OCI-LY1 (cell line): ENCODE data around the gene NRK.

Experiments
- H2AFZ ChIP-seq: fragments of 200-600 bp; sonication (generic), shearing (Covaris generic); 2 replicates; pipeline ENCODE4 v1.6.0; 2014; ENCODE audit warnings: antibody characterized with exemption, mild to moderate bottlenecking, low read length
- H3F3A ChIP-seq: fragments of 200-600 bp; sonication (generic), shearing (Covaris generic); 2 replicates; pipeline ENCODE4 v1.6.0; 2014; ENCODE audit warnings: mild to moderate bottlenecking, antibody characterized with exemption, low read length, moderate library complexity; ENCODE audit not compliant: insufficient read depth
- H3K27ac ChIP-seq: fragments of 200-600 bp; sonication (generic); 2 replicates; pipeline ENCODE4 v1.5.1; 2014; ENCODE audit warnings: low read length, mixed run types, mild to moderate bottlenecking, low read depth; ENCODE audit not compliant: poor library complexity, severe bottlenecking
- H3K27me3 ChIP-seq: fragments of 200-600 bp; sonication (generic); 2 replicates; pipeline ENCODE4 v1.6.0; 2014; ENCODE audit warnings: antibody characterized with exemption, mild to moderate bottlenecking, low read length, moderate library complexity; ENCODE audit not compliant: insufficient read depth
- H3K36me3 ChIP-seq: fragments of 200-600 bp; sonication (generic); 2 replicates; pipeline ENCODE4 v1.6.1; 2014; ENCODE audit warnings: mild to moderate bottlenecking, antibody characterized with exemption, low read length, moderate library complexity, mixed read lengths; ENCODE audit not compliant: insufficient read depth
- H3K4me1 ChIP-seq: fragments of 200-600 bp; sonication (generic); 2 replicates; pipeline ENCODE4 v1.5.1; 2014; ENCODE audit warnings: mild to moderate bottlenecking, low read length, moderate library complexity; ENCODE audit not compliant: insufficient read depth, severe bottlenecking
- H3K4me2 ChIP-seq: fragments of 200-600 bp; sonication (generic), shearing (Covaris generic); 2 replicates; pipeline ENCODE4 v1.6.1; 2014; ENCODE audit warnings: low read length
- H3K4me3 ChIP-seq: fragments of 200-600 bp; sonication (generic); 2 replicates; pipeline ENCODE4 v1.5.1; 2014; ENCODE audit warnings: low read length, low read depth, mild to moderate bottlenecking, mixed read lengths; ENCODE audit not compliant: poor library complexity, severe bottlenecking
- H3K79me2 ChIP-seq: fragments of 200-600 bp; shearing (Covaris generic); 2 replicates; pipeline ENCODE4 v1.6.1; 2016; ENCODE audit warnings: mixed run types, low read length, mixed read lengths; ENCODE audit not compliant: insufficient read depth
- H3K9ac ChIP-seq: fragments of 200-600 bp; sonication (generic), shearing (Covaris generic); 2 replicates; pipeline ENCODE4 v1.6.1; 2014; ENCODE audit warnings: mild to moderate bottlenecking, low read length, mixed read lengths
- H3K9me2 ChIP-seq: fragments of 200-600 bp; sonication (generic), shearing (Covaris generic); 2 replicates; pipeline ENCODE4 v1.6.1; 2014; ENCODE audit warnings: low read depth, mild to moderate bottlenecking, low read length, mixed read lengths
- H3K9me3 ChIP-seq: fragments of 200-600 bp; shearing (Covaris generic); 2 replicates; pipeline ENCODE4 v1.6.1; 2014; ENCODE audit warnings: low read length, mixed read lengths
- H4K20me1 ChIP-seq: fragments of 200-600 bp; sonication (generic), shearing (Covaris generic); 2 replicates; pipeline ENCODE4 v1.6.0; 2016; ENCODE audit warnings: mild to moderate bottlenecking, low read length; ENCODE audit not compliant: insufficient read depth
- EZH2 ChIP-seq: fragments of 200-600 bp; sonication (generic), shearing (Covaris generic); IDR thresholded peaks from 2 replicates; pipeline ENCODE4 v1.8.0; 2017; ENCODE audit warnings: borderline replicate concordance, mixed run types, mild to moderate bottlenecking, antibody characterized with exemption, low read length, moderate library complexity, mixed read lengths
- TF ChIP-seq, protein P1 (sequence below): fragments of 200-600 bp; sonication (generic), shearing (Covaris generic); IDR thresholded peaks from 2 replicates; pipeline ENCODE4 v1.5.1; 2017; ENCODE audit warnings: mild to moderate bottlenecking, antibody characterized with exemption, low read length, moderate library complexity, mixed read lengths

NRK gene

DNA sequence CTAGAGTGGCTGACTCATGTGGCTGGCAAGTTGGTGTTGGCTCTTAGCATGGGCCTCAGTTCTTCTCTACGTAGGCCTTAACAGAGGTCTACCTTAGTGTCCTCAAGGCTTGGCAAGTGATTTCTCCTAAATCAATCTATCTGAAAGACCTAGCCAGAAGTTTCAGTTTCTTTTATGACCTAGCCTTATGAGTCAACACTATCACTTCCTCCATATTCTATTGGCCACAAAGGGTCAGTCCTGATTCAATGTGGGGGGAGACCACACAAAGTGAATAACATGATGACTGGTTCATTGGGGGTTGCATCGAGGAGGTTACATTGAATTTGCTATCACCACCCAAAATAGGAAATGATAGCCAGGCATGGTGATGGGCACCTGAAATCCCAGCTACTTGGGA lies 5.8 kb upstream of the NRK start:
- no peak overlapping the region for H2AFZ ChIP-seq

GRCh38 chrX:105820247-105820646 lies 2.1 kb upstream of the NRK start:
- Histone ChIP-seq H2AFZ (no peak overlapping the region), H3K4me1 (no peaks in the 10 kb centered on the region), H3K4me3 (no peak overlapping the region), H3K9ac (no peak overlapping the region), H3F3A (no peaks in the 10 kb centered on the region), H3K36me3 (no peaks in the 10 kb centered on the region), H3K9me3 (no peaks in the 10 kb centered on the region), H3K4me2 (no peak overlapping the region), H4K20me1 (no peaks in the 10 kb centered on the region), H3K27ac (no peak overlapping the region), H3K27me3 (no peaks in the 10 kb centered on the region), H3K9me2 (no peaks in the 10 kb centered on the region), H3K79me2 (no peaks in the 10 kb centered on the region)
- TF ChIP-seq EZH2: no peak

More for the DNA sequence above, 5.8 kb upstream of the NRK start:
- Histone ChIP-seq H3K36me3 (no peaks in the 10 kb centered on the region), H3K9me2 (no peaks in the 10 kb centered on the region), H3K27me3 (no peaks in the 10 kb centered on the region), H3F3A (no peaks in the 10 kb centered on the region), H3K4me2 (no peak overlapping the region), H3K27ac (no peak overlapping the region), H3K4me1 (no peaks in the 10 kb centered on the region), H3K4me3 (no peak overlapping the region), H3K79me2 (no peaks in the 10 kb centered on the region), H3K9ac (no peak overlapping the region), H4K20me1 (no peaks in the 10 kb centered on the region), H3K9me3 (no peaks in the 10 kb centered on the region)
- TF ChIP-seq, protein P1, sequence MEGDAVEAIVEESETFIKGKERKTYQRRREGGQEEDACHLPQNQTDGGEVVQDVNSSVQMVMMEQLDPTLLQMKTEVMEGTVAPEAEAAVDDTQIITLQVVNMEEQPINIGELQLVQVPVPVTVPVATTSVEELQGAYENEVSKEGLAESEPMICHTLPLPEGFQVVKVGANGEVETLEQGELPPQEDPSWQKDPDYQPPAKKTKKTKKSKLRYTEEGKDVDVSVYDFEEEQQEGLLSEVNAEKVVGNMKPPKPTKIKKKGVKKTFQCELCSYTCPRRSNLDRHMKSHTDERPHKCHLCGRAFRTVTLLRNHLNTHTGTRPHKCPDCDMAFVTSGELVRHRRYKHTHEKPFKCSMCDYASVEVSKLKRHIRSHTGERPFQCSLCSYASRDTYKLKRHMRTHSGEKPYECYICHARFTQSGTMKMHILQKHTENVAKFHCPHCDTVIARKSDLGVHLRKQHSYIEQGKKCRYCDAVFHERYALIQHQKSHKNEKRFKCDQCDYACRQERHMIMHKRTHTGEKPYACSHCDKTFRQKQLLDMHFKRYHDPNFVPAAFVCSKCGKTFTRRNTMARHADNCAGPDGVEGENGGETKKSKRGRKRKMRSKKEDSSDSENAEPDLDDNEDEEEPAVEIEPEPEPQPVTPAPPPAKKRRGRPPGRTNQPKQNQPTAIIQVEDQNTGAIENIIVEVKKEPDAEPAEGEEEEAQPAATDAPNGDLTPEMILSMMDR: no peak
- no peak for TF ChIP-seq EZH2

- Histone ChIP-seq H3F3A (no peaks in the 10 kb centered on the region), H3K4me3 (no peak overlapping the region), H4K20me1 (no peaks in the 10 kb centered on the region), H3K9ac (no peak overlapping the region), H2AFZ (no peak overlapping the region), H3K27me3 (no peaks in the 10 kb centered on the region), H3K27ac (no peak overlapping the region), H3K79me2 (no peaks in the 10 kb centered on the region), H3K9me2 (no peaks in the 10 kb centered on the region), H3K36me3 (no peaks in the 10 kb centered on the region), H3K4me2 (no peak overlapping the region), H3K9me3 (no peaks in the 10 kb centered on the region), H3K4me1 (no peaks in the 10 kb centered on the region)
- no peak for TF ChIP-seq EZH2
- TF ChIP-seq, protein P1: no peak
These were observed 743 bp upstream of the NRK start for GRCh38 chrX:105821471-105822121.

- H3K9ac ChIP-seq: no peak overlapping the region
- H2AFZ ChIP-seq: no peak overlapping the region
- no peaks in the 10 kb centered on the region for H3F3A ChIP-seq
- H3K79me2 ChIP-seq: no peaks in the 10 kb centered on the region
- H3K27me3 ChIP-seq: no peaks in the 10 kb centered on the region
- no peaks in the 10 kb centered on the region for H3K4me1 ChIP-seq
- H3K27ac ChIP-seq: no peak overlapping the region
- H3K4me2 ChIP-seq: no peak overlapping the region
- H3K9me3 ChIP-seq: no peaks in the 10 kb centered on the region
- no peak overlapping the region for H3K4me3 ChIP-seq
- H3K9me2 ChIP-seq: no peaks in the 10 kb centered on the region
- H4K20me1 ChIP-seq: no peaks in the 10 kb centered on the region
- TF ChIP-seq EZH2: no peak
- TF ChIP-seq, protein P1: no peak
- no peaks in the 10 kb centered on the region for H3K36me3 ChIP-seq
These were observed 735 bp downstream of the NRK start for GRCh38 chrX:105823092-105823455.
